Vagina (tissue), 2 donors: ENCODE results near the gene PACS1. TPM values are rescaled to one million over a fixed set of nuclear protein-coding genes. Genes with fewer than 3 reads are reported as not detected.

Experiments
- DNase-seq, 2 donors: peaks; one replicate each; pipeline ENCODE4 v3.0.0-alpha.2; 2017; ENCODE audit errors: extremely low spot score in 2 of 2
- H3K27ac ChIP-seq: fragments of 200-600 bp; sonication (generic); one replicate; pipeline ENCODE4 v1.5.1; 2019
- H3K27me3 ChIP-seq: fragments of 200-600 bp; sonication (generic); one replicate; pipeline ENCODE4 v1.5.1; 2019
- H3K36me3 ChIP-seq, 2 donors: fragments of 200-600 bp; sonication (generic); one replicate each; pipeline ENCODE4 v1.5.1; 2017 to 2019
- H3K4me1 ChIP-seq: fragments of 200-600 bp; sonication (generic); one replicate; pipeline ENCODE4 v1.5.1; 2019
- H3K4me3 ChIP-seq, 2 donors: fragments of 200-600 bp; sonication (generic); 1 replicate in 1 of 2; 2 replicates in 1 of 2; pipeline ENCODE4 v1.5.1; 2016 to 2019
- H3K9me3 ChIP-seq: fragments of 200-600 bp; sonication (generic); one replicate; pipeline ENCODE4 v1.5.1; 2019
- POLR2A ChIP-seq, 2 donors: fragments of 450-650 bp; IDR thresholded peaks; one replicate each; pipeline ENCODE4 v1.6.1; 2017; ENCODE audit warnings: antibody characterized with exemption in 2 of 2, mild to moderate bottlenecking in 2 of 2, moderate library complexity in 2 of 2
- POLR2AphosphoS5 ChIP-seq, 2 donors: sonication (generic); formaldehyde crosslinking; IDR thresholded peaks; one replicate each; pipeline ENCODE4 v1.9.0; 2017; ENCODE audit warnings: antibody characterized with exemption in 2 of 2, mild to moderate bottlenecking in 2 of 2, low read depth in 1 of 2; ENCODE audit not compliant: insufficient read depth in 1 of 2
- intact Hi-C: fragments of 100-400 bp; cut with DNase I; formaldehyde crosslinking; loops from one replicate; pipeline ENCODE4 v1.15.1; 2023
- total RNA-seq: library from RNA; depleted of rRNA; stranded (reverse); fragments of >200 nt; gene quantifications from one replicate; pipeline ENCODE4 v1.2.3, GENCODE V29; 2016
- TF ChIP-seq, protein P1 (sequence below), 3 experiments: fragments of 450-650 bp in 2 of 3; fragments of 200-600 bp in 1 of 3; sonication (generic) in 1 of 3; IDR thresholded peaks; one replicate each; pipeline ENCODE4 v1.5.1; 2017 to 2019; ENCODE audit warnings: antibody characterized with exemption in 3 of 3, mild to moderate bottlenecking in 2 of 3, moderate library complexity in 2 of 3

The PACS1 gene
- total RNA-seq, 1 donor from 2014 or later, result 66.0 TPM

GRCh38 chr11:66066751-66067150 is 3.3 kb upstream of the PACS1 start:
- H3K4me1 ChIP-seq, result peaks cover 27% of the 10 kb centered on the region
- H3K9me3 ChIP-seq, result no peaks in the 10 kb centered on the region
- intact Hi-C loops, result no loop called here
- H3K27me3 ChIP-seq, result no peaks in the 10 kb centered on the region
- H3K4me3 ChIP-seq, result no peak overlapping the region
- H3K36me3 ChIP-seq, result peaks cover 0 to 65% of the 10 kb centered on the region in 2 donors
- no peak for DNase-seq
- no peak overlapping the region for H3K27ac ChIP-seq
- TF ChIP-seq, protein P1, sequence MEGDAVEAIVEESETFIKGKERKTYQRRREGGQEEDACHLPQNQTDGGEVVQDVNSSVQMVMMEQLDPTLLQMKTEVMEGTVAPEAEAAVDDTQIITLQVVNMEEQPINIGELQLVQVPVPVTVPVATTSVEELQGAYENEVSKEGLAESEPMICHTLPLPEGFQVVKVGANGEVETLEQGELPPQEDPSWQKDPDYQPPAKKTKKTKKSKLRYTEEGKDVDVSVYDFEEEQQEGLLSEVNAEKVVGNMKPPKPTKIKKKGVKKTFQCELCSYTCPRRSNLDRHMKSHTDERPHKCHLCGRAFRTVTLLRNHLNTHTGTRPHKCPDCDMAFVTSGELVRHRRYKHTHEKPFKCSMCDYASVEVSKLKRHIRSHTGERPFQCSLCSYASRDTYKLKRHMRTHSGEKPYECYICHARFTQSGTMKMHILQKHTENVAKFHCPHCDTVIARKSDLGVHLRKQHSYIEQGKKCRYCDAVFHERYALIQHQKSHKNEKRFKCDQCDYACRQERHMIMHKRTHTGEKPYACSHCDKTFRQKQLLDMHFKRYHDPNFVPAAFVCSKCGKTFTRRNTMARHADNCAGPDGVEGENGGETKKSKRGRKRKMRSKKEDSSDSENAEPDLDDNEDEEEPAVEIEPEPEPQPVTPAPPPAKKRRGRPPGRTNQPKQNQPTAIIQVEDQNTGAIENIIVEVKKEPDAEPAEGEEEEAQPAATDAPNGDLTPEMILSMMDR (IDR thresholded peaks at IDR 0.05), result no peak
- no peak for TF ChIP-seq POLR2AphosphoS5 (IDR thresholded peaks at IDR 0.05; ENCODE audit: insufficient read depth in 1 of 2, low read depth in 1 of 2)
- TF ChIP-seq POLR2A (IDR thresholded peaks at IDR 0.05), result no peak

DNA sequence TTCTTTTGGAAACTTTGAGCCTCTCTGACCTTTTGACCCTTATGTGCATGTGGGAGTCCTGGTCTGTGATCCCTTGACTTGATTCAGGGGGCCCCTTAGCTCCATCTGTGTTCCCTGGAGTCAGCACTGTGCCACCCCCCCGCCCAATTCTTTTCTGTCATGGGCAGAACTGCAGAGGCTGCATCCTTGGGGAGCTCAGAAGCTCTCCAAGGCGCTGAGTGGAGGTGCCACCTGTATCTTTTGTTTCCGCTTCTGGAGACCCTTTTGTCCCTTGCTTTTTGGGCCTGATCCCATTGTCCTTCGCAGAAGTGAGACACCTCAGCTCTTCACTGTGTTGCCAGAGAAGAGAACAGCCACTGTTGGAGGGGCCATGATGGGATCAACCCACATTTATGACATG is 2.4 kb upstream of the PACS1 start:
- peaks cover 0 to 56% of the 10 kb centered on the region in 2 donors for H3K36me3 ChIP-seq
- intact Hi-C loops, result no loop called here

GRCh38 chr11:66068154-66068821 is 1.8 kb upstream of the PACS1 start:
- Histone ChIP-seq H3K27ac (peak overlapping the region; percentile 90), H3K27me3 (no peaks in the 10 kb centered on the region), H3K4me1 (peaks cover 41% of the 10 kb centered on the region), H3K9me3 (no peaks in the 10 kb centered on the region), H3K4me3 (no peak overlapping the region), H3K36me3 (peaks cover 0 to 50% of the 10 kb centered on the region in 2 donors)
- TF ChIP-seq, protein P1 (IDR thresholded peaks at IDR 0.05), result peak; percentile 40 to 81 (median 49)
- TF ChIP-seq POLR2AphosphoS5 (IDR thresholded peaks at IDR 0.05; ENCODE audit: insufficient read depth in 1 of 2, low read depth in 1 of 2) (peak in 1 of 2 donors; percentile 34), POLR2A (IDR thresholded peaks at IDR 0.05) (no peak)
- no peak for DNase-seq
- intact Hi-C loops, result no loop called here

More for the DNA sequence above, 2.4 kb upstream of the PACS1 start:
- Histone ChIP-seq H3K27ac (no peak overlapping the region), H3K4me3 (no peak overlapping the region), H3K9me3 (no peaks in the 10 kb centered on the region), H3K4me1 (peaks cover 35% of the 10 kb centered on the region), H3K27me3 (no peaks in the 10 kb centered on the region)
- TF ChIP-seq, protein P1 (IDR thresholded peaks at IDR 0.05), result no peak
- TF ChIP-seq POLR2A (IDR thresholded peaks at IDR 0.05), result no peak
- no peak for TF ChIP-seq POLR2AphosphoS5 (IDR thresholded peaks at IDR 0.05; ENCODE audit: insufficient read depth in 1 of 2, low read depth in 1 of 2)
- DNase-seq, result no peak

GRCh38 chr11:66068923-66069714 is 953 bp upstream of the PACS1 start:
- intact Hi-C loops, result no loop called here
- Histone ChIP-seq H3K4me3 (peak overlapping the region; percentile 66 to 79), H3K27ac (peak overlapping the region; percentile 90), H3K27me3 (no peaks in the 10 kb centered on the region), H3K4me1 (peaks cover 42% of the 10 kb centered on the region), H3K9me3 (no peaks in the 10 kb centered on the region), H3K36me3 (peaks cover 0 to 44% of the 10 kb centered on the region in 2 donors)
- DNase-seq, result no peak
- TF ChIP-seq POLR2AphosphoS5 (IDR thresholded peaks at IDR 0.05; ENCODE audit: insufficient read depth in 1 of 2, low read depth in 1 of 2) (no peak), POLR2A (IDR thresholded peaks at IDR 0.05) (no peak)
- TF ChIP-seq, protein P1 (IDR thresholded peaks at IDR 0.05), result peak in 1 of 3 experiments; percentile 9
